A549 (cell line): ENCODE data around the gene RNF175. TPM values are rescaled to one million over a fixed set of nuclear protein-coding genes. Genes with fewer than 3 reads are reported as not detected.

Experiments
- ATAC-seq, 2 experiments: fragments of 200-7000 bp in 1 of 2; fragments of >200 bp in 1 of 2; cut with Nextera tagmentation in 1 of 2; cut with Tn5 transposase in 1 of 2; 3 replicates each; pipeline versions ENCODE4 v1.8.0 to v1.9.1; 2018 to 2020; ENCODE audit warnings: mild to moderate bottlenecking in 1 of 2, moderate library complexity in 1 of 2
- CTCF ChIA-PET: fragments of 300-600 bp; sonication (Branson Sonifier 250); formaldehyde crosslinking; extraction: SDS; loops from one replicate; lab custom pipeline; 2021; ENCODE audit warnings: antibody characterized with exemption, inconsistent platforms; lab: Yijun Ruan, JAX
- POLR2A ChIA-PET: fragments of 350-600 bp; formaldehyde crosslinking; extraction: SDS; loops from one replicate; lab custom pipeline; 2021; ENCODE audit warnings: antibody characterized with exemption, inconsistent platforms; lab: Yijun Ruan, JAX
- DNase-seq, 2 experiments: peaks; one replicate each; pipeline versions ENCODE4 v3.0.0 to v3.0.0-alpha.2; 2011 to 2016; ENCODE audit warnings: low read depth in 1 of 2, low spot score in 1 of 2
- FAIRE-seq: peaks from 2 replicates; lab custom pipeline; 2011; peaks lifted over from hg19 to GRCh38; lab: Jason Lieb, UNC
- H3K27ac ChIP-seq, 2 experiments: fragments of >200 bp; sonication (Bioruptor Twin); formaldehyde crosslinking; 3 replicates each; pipeline ENCODE4 v1.5.1; 2016 to 2017
- H3K4me1 ChIP-seq: fragments of >200 bp; sonication (Bioruptor Twin); formaldehyde crosslinking; 3 replicates; pipeline ENCODE4 v1.6.1; 2016
- H3K4me2 ChIP-seq: fragments of >200 bp; sonication (Bioruptor Twin); formaldehyde crosslinking; 3 replicates; pipeline ENCODE4 v1.6.1; 2016
- H3K4me3 ChIP-seq: fragments of >200 bp; sonication (Bioruptor Twin); formaldehyde crosslinking; 3 replicates; pipeline ENCODE4 v1.5.1; 2016
- H3K9me3 ChIP-seq: fragments of >200 bp; sonication (Bioruptor Twin); formaldehyde crosslinking; 3 replicates; pipeline ENCODE4 v1.6.1; 2016
- ATOH8 ChIP-seq: fragments of 250-450 bp; sonication (Bioruptor Pico); IDR thresholded peaks from 2 replicates; pipeline ENCODE4 v1.5.0; 2020; ENCODE audit warnings: low read depth, mild to moderate bottlenecking, moderate library complexity
- BCL3 ChIP-seq: fragments of >200 bp; sonication (Bioruptor Twin); formaldehyde crosslinking; IDR thresholded peaks from 3 replicates; pipeline ENCODE4 v1.6.1; 2016
- BHLHE40 ChIP-seq: IDR thresholded peaks from 2 replicates; pipeline ENCODE4 v1.6.1; 2012; ENCODE audit warnings: low read depth, low read length, inconsistent platforms
- CBX8 ChIP-seq: fragments of 200-600 bp; sonication (generic); IDR thresholded peaks from 2 replicates; pipeline ENCODE4 v1.6.1; 2016
- E2F6 ChIP-seq: IDR thresholded peaks from 2 replicates; pipeline ENCODE4 v1.6.1; 2012; ENCODE audit warnings: low read depth, borderline replicate concordance
- EHMT2 ChIP-seq: fragments of 200-600 bp; sonication (generic); IDR thresholded peaks from 2 replicates; pipeline ENCODE4 v1.6.1; 2016; ENCODE audit warnings: antibody characterized with exemption, low read depth, mild to moderate bottlenecking, moderate library complexity
- ELK1 ChIP-seq: fragments of 150-350 bp; IDR thresholded peaks from 2 replicates; pipeline ENCODE4 v1.6.1; 2014; ENCODE audit warnings: low read depth, mild to moderate bottlenecking, low read length
- HES2 ChIP-seq: fragments of >200 bp; sonication (Bioruptor Twin); formaldehyde crosslinking; IDR thresholded peaks from 2 replicates; pipeline ENCODE4 v1.6.1; 2016
- HEYL ChIP-seq: fragments of 250-450 bp; sonication (Bioruptor Pico); IDR thresholded peaks from 2 replicates; pipeline ENCODE4 v1.8.0; 2021; ENCODE audit warnings: mild to moderate bottlenecking, moderate library complexity
- HMGXB4 ChIP-seq: fragments of 250-450 bp; sonication (Bioruptor Pico); IDR thresholded peaks from 2 replicates; pipeline ENCODE4 v1.5.0; 2021; ENCODE audit warnings: mild to moderate bottlenecking, moderate library complexity, borderline replicate concordance
- MAX ChIP-seq: IDR thresholded peaks from 2 replicates; pipeline ENCODE4 v1.6.1; 2012
- NPAS2 ChIP-seq: fragments of 250-450 bp; sonication (Bioruptor Pico); IDR thresholded peaks from 2 replicates; pipeline ENCODE4 v1.8.0; 2022; ENCODE audit warnings: mild to moderate bottlenecking, moderate library complexity, borderline replicate concordance
- PHF8 ChIP-seq: fragments of 200-600 bp; sonication (generic); IDR thresholded peaks from 2 replicates; pipeline ENCODE4 v1.6.1; 2016; ENCODE audit warnings: low read depth, mild to moderate bottlenecking, antibody characterized with exemption, moderate library complexity, borderline replicate concordance
- RARB ChIP-seq: fragments of 250-450 bp; sonication (Bioruptor Pico); IDR thresholded peaks from 2 replicates; pipeline ENCODE4 v1.8.0; 2021; ENCODE audit warnings: mild to moderate bottlenecking, moderate library complexity
- RCOR1 ChIP-seq: fragments of 150-350 bp; IDR thresholded peaks from 2 replicates; pipeline ENCODE4 v1.6.1; 2014; ENCODE audit warnings: antibody characterized with exemption, low read length, low read depth
- REST ChIP-seq: fragments of 200-600 bp; sonication (generic); IDR thresholded peaks from 2 replicates; pipeline ENCODE4 v1.6.1; 2016; ENCODE audit warnings: antibody characterized with exemption, mild to moderate bottlenecking, moderate library complexity
- SREBF2 ChIP-seq: fragments of 450-650 bp; IDR thresholded peaks from 2 replicates; pipeline ENCODE4 v1.6.1; 2014; ENCODE audit warnings: mild to moderate bottlenecking, moderate library complexity
- ZFP36 ChIP-seq: fragments of 450-650 bp; IDR thresholded peaks from 2 replicates; pipeline ENCODE4 v1.6.1; 2014; ENCODE audit warnings: borderline replicate concordance; ENCODE audit not compliant: partially characterized antibody
- ZNF302 ChIP-seq: fragments of 250-450 bp; sonication (Bioruptor Pico); IDR thresholded peaks from 2 replicates; pipeline ENCODE4 v1.9.0; 2021; ENCODE audit warnings: inconsistent platforms, mild to moderate bottlenecking, moderate library complexity
- WGBS: methylation state at CpG from one replicate; pipeline ENCODE4 v1.1.6; 2017; ENCODE audit errors: missing lambda C conversion rate; 5-methylcytosine and 5-hydroxymethylcytosine counted together
- polyA plus RNA-seq, 4 experiments: library from polyadenylated mRNA; depleted of rRNA in 3 of 4; stranded (reverse); fragments of >200 nt; fragmentation: RNase III in 1 of 4; extraction: RNeasy Plus Mini Kit Qiagen cat#74134 plus additional on column Dnase treatment in 1 of 4; gene quantifications; 2 replicates in 3 of 4; 3 replicates in 1 of 4; pipeline ENCODE4 v1.2.3, GENCODE V29; 2011 to 2017

Gene RNF175
- polyA plus RNA-seq, 2 of the 4 experiments (the other 2 are of a cell fraction) = not detected

GRCh38 chr4:153728660-153729059 lies 31.2 kb downstream of the RNF175 start:
- TF ChIP-seq ZFP36 (no peak), SREBF2 (no peak), HES2 (no peak), BCL3 (no peak), ELK1 (no peak), MAX (no peak), E2F6 (no peak), EHMT2 (no peak), RCOR1 (no peak), PHF8 (no peak), ZNF302 (CRISPR knock-in tag) (no peak), REST (no peak), CBX8 (no peak), BHLHE40 (no peak), RARB (no peak), ATOH8 (no peak), HEYL (no peak), HMGXB4 (no peak), NPAS2 (CRISPR knock-in tag) (no peak)
- H3K4me2 ChIP-seq = no peak overlapping the region
- H3K27ac ChIP-seq = no peak overlapping the region
- no peak overlapping the region for H3K4me3 ChIP-seq
- ChIA-PET POLR2A (no interaction called here), CTCF (interaction anchor here (1.0 to 1.5 kb wide), 4 partner anchors 13 to 85 kb away, joined by 3 to 4 read pairs (median 4); no protein-coding TSS in a partner anchor)
- no peak for ATAC-seq
- no peaks in the 10 kb centered on the region for H3K4me1 ChIP-seq
- WGBS = 21% methylated on average over 3 of the region's 4 CpGs
- no peak for DNase-seq
- H3K9me3 ChIP-seq = no peaks in the 10 kb centered on the region
- FAIRE-seq = no peak
